Prostate gland (tissue), 2 donors: ENCODE results near the gene PTPRU.

Source experiments
- CTCF ChIP-seq, 4 experiments: fragments of 200-600 bp in 2 of 4; fragments of 450-650 bp in 2 of 4; sonication (generic) in 2 of 4; IDR thresholded peaks; 1 replicate in 3 of 4; 2 replicates in 1 of 4; pipeline ENCODE4 v1.5.1; 2016 to 2019; ENCODE audit warnings: antibody characterized with exemption in 4 of 4, mild to moderate bottlenecking in 2 of 4, moderate library complexity in 2 of 4
- POLR2A ChIP-seq: fragments of 450-650 bp; IDR thresholded peaks from one replicate; pipeline ENCODE4 v1.6.1; 2016; ENCODE audit warnings: antibody characterized with exemption, mild to moderate bottlenecking
- POLR2AphosphoS5 ChIP-seq: sonication (generic); formaldehyde crosslinking; IDR thresholded peaks from one replicate; pipeline ENCODE4 v1.6.1; 2017; ENCODE audit warnings: antibody characterized with exemption

GRCh38 chr1:29196863-29197589, 39.3 kb upstream of the PTPRU start:
- no peak for TF ChIP-seq POLR2A
- no peak for TF ChIP-seq POLR2AphosphoS5
- TF ChIP-seq CTCF (IDR thresholded peaks at IDR 0.05): no peak
